Activated T-cell treated with anti-CD3 and anti-CD28 coated beads, Interleukin-2, amount 50 U/mL, for 4 hours (primary cell): Measurements from ENCODE around the gene NR6A1. TPM values are rescaled to one million over a fixed set of nuclear protein-coding genes. Genes with fewer than 3 reads are reported as not detected.
"Not testable (repeated sequence)": the region's sequence is repeated elsewhere in the genome, so short reads cannot be mapped to it uniquely, and the experiment has no call there.

Experiments used
- ATAC-seq, 2 donors: fragments of 200-7000 bp; cut with Tn5 transposase; one replicate each; pipeline ENCODE4 v1.10.0; 2021
- DNase-seq: peaks from one replicate; pipeline ENCODE4 v3.0.0-alpha.2; 2020
- H3K27me3 Mint-ChIP-seq: one replicate; pipeline ENCODE4 v1.8.0; 2021; ENCODE audit warnings: low read depth, mixed read lengths
- H3K36me3 Mint-ChIP-seq: one replicate; pipeline ENCODE4 v1.8.0; 2022; ENCODE audit warnings: mixed read lengths; ENCODE audit not compliant: insufficient read depth
- H3K4me1 Mint-ChIP-seq: one replicate; pipeline ENCODE4 v1.8.0; 2021; ENCODE audit warnings: low read depth, mixed read lengths
- H3K4me3 Mint-ChIP-seq: one replicate; pipeline ENCODE4 v1.8.0; 2021; ENCODE audit warnings: mild to moderate bottlenecking, moderate library complexity, mixed read lengths
- H3K9me3 Mint-ChIP-seq: one replicate; pipeline ENCODE4 v1.8.0; 2021; ENCODE audit warnings: mixed read lengths
- total RNA-seq, 3 donors: library from RNA; stranded (reverse); gene quantifications; one replicate each; pipeline ENCODE4 v1.2.1, GENCODE V29; 2021

Gene NR6A1
- total RNA-seq, 3 donors from 2014 or later = 2.3 to 3.5 (median 2.7) TPM

DNA sequence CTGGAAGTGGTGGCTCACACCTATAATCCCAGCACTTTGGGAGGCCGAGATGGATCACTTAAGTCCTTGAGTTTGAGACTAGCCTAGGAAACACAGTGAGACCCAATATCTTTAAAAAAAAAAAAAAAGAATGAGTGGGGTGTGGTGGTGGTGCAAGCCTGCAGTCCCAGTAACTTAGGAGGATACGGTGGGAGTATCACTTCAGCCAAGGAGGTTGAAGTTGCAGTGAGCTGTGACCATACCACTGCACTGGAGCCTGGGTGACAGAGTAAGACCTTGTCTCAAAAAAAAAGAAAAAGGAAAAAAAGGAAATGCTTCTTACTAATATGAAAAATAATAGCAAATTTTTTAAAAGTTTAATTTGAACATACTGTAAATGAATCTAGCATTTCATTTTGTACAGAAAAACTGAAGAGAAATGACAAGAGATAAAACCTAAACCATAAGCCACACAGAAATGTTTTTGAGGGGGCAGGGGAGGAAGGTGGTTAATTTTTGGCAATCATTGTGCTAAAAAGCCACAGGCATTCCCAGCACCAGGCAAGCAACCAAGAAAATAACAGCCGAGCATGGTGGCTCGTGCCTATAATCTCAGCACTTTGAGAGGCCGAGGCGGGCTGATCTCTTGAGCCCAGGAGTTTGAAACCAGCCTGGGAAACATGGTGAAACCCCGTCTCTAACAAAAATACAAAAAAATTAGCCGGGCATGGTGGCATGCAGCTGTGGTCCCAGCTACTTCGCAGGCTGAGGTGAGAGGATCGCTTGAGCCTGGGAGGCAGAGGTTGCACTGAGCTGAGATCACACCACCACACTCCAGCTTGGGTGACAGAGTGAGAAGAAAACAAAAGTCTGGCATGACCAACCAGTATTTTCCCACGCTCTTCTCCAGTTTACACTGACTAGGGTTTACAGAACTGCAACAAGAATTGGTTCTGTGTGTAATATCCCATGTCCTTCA lies 149.5 kb downstream of the NR6A1 start:
- no peak overlapping the region for H3K4me3 Mint-ChIP-seq
- no peak for ATAC-seq
- no peak for DNase-seq
- peaks cover 2% of the 10 kb centered on the region for H3K27me3 Mint-ChIP-seq
- H3K9me3 Mint-ChIP-seq = no peaks in the 10 kb centered on the region
- no peaks in the 10 kb centered on the region for H3K36me3 Mint-ChIP-seq
- H3K4me1 Mint-ChIP-seq = peaks cover 1% of the 10 kb centered on the region

DNA sequence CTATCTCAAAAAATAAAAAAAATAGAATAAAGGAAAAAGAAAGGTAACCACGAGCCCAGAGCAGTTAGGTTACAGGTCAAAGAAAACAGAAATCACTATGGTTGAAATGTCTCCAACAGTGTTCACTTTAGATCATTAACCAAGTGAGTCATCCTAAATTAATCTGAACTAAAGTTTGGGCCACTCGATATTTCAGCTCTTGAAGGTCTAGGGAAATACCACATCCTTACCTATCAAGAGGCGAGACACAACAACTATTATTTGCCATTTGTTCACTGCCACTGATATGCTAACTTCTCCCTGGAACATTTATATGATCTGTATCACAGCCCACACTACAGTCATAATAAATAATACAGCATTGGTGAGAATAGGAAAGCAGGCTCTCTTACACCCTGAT lies 152.6 kb downstream of the NR6A1 start:
- peaks cover 2% of the 10 kb centered on the region for H3K27me3 Mint-ChIP-seq
- ATAC-seq (no peak), DNase-seq (no peak)
- no peaks in the 10 kb centered on the region for H3K9me3 Mint-ChIP-seq
- H3K4me3 Mint-ChIP-seq = no peak overlapping the region
- no peaks in the 10 kb centered on the region for H3K36me3 Mint-ChIP-seq
- H3K4me1 Mint-ChIP-seq = peaks cover 1% of the 10 kb centered on the region

DNA sequence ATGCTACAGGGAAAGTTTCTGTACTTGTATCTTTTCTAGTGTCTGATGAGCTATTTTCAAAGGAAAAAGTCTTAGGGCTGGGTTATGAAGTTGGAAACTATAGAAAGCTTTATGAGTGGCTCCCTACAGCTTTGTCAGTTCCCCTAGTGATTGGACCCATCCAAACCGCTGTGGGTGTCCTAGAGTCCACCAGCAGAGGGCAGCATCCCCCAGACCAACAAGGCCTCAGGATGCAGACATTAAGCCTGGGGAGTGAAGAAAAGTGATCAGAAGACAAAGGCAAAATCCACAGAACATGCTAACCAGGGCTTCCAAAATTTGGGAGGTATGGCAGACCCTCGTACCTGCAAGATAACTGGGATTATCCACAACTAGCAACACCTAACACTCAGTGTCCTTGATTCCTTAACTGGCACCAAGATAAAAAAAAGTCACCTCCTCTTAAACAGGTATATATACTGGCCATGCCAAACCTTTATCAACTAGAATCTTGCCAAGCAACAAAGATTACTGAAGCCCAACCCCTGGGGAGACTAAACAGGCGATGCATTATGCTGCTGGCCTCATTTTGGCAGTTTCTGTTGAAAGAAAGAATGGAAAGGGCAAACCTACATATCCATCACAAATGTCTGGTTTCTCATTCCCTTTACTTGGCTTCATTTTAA lies 153.5 kb downstream of the NR6A1 start:
- Mint-ChIP-seq H3K9me3 (no peaks in the 10 kb centered on the region), H3K4me1 (peaks cover 1% of the 10 kb centered on the region), H3K36me3 (no peaks in the 10 kb centered on the region), H3K27me3 (peaks cover 2% of the 10 kb centered on the region), H3K4me3 (no peak overlapping the region)
- peak; percentile 64 for DNase-seq
- peak; percentile 61 to 85 for ATAC-seq

DNA sequence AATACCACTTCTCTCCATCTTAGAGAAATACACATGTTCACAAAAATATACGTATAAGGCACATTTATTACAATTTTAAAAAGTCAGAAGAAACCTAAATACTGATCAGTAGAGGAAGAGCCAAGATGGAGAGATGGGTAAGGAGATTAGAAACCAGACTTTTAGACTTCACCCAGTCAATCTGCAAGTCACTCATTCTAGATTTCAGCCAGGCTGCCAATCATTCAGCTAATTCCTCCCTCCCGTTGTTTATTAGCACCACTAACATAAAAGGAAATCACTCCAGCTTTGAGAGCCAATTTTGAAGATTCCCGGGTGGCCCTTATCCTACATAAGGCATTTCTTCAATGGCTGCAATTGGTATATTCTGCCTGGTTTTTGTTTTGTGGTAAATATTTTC lies 154.2 kb downstream of the NR6A1 start:
- no peak for ATAC-seq
- Mint-ChIP-seq H3K9me3 (no peaks in the 10 kb centered on the region), H3K4me3 (no peak overlapping the region), H3K36me3 (no peaks in the 10 kb centered on the region), H3K4me1 (peaks cover 1% of the 10 kb centered on the region), H3K27me3 (peaks cover 2% of the 10 kb centered on the region)
- no peak for DNase-seq

DNA sequence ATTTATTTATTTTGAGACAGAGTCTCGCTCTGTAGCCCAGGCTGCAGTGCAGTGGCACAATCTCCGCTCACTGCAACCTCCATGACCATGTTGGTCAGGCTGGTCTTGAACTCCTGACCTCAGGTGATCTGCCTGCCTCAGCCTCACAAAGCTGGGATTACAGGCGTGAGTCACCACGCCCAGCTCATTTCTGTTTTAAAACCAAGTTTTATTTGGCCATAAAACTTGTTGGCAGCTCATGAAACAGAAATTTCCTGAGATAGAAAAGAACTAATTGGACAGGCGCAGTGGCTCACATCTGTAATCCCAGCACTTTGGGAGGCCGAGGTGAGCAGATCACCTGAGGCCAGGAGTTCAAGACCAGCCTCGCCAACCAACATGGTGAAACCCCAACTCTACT lies 155.3 kb downstream of the NR6A1 start:
- ATAC-seq, H3K4me3 Mint-ChIP-seq: not testable (repeated sequence)

DNA sequence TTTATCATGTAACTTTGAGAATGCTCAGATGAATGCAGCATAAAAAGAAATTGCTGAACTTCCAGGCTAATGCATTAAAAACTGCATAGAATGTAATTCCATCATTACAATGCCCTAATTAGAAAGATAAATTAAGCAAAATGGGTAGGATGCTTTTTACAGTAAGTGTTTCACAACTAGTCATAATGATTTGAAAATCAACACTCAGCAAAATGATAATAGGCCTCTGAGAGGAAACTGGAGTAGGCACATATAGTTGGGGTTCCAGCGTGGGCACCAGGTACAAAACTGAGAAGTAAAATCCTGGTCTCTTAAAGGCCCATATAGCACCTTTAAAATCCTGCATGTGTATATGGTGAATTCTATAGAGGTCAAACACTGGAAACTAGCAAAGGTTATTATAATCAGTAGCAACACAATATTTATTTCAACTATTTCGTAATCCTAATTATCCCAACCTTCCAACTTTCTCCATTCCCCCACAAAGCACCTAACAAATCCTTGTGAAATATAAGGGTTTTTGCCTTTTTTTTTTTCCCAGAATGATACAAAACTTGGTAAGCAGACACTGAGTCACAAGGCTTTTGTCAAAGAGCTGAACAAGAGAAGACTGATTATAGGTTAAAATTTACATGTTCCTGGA lies 155.9 kb downstream of the NR6A1 start:
- DNase-seq (no peak), ATAC-seq (no peak)
- peaks cover 5% of the 10 kb centered on the region for H3K27me3 Mint-ChIP-seq
- no peaks in the 10 kb centered on the region for H3K36me3 Mint-ChIP-seq
- H3K9me3 Mint-ChIP-seq = no peaks in the 10 kb centered on the region
- H3K4me3 Mint-ChIP-seq = no peak overlapping the region
- peaks cover 1% of the 10 kb centered on the region for H3K4me1 Mint-ChIP-seq

More for the DNA sequence above, 155.3 kb downstream of the NR6A1 start:
- not testable (repeated sequence) for H3K36me3 Mint-ChIP-seq, H3K4me1 Mint-ChIP-seq, DNase-seq, H3K27me3 Mint-ChIP-seq, H3K9me3 Mint-ChIP-seq

DNA sequence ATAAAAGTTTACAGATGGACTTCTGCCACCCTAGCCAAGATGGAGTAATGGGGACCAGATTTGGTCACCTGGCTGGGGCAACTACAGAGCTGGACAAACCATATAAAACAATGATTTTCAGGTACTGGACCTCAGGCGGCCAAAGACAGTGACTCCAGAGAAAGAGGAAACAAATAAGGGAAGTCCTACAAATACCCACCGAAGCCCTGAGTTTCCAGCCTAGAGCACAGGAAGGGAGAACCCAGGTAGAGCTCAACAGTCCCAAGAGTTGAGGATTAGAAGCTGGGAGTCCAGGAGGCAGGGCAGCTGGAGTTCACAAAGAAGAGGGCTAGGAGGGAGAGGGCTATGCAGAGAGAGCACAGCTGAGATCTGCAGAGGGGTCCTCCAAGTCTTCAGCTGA lies 157.3 kb downstream of the NR6A1 start:
- H3K27me3 Mint-ChIP-seq = peaks cover 5% of the 10 kb centered on the region
- H3K4me3 Mint-ChIP-seq = no peak overlapping the region
- no peak for ATAC-seq
- no peaks in the 10 kb centered on the region for H3K36me3 Mint-ChIP-seq
- no peaks in the 10 kb centered on the region for H3K9me3 Mint-ChIP-seq
- no peak for DNase-seq
- H3K4me1 Mint-ChIP-seq = peaks cover 1% of the 10 kb centered on the region

DNA sequence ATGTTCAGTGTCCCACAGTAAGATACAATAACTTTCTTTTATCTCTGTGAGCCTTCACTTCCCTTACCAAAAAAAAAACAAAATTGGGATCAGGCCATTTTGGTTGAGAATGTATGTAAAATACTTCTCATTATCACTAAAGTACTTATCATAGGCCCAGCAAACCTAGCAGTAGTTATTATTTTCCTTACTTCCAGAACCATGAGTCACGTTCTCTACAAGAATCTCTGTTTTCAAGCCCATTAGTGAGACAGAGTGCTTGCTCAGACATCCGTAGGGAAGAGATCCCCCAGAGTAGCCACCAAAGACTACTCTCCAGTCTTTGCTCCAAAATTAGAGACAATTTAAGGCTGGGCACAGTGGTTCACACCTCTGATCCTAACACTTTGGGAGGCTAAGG lies 160.0 kb downstream of the NR6A1 start:
- Mint-ChIP-seq H3K4me1 (no peaks in the 10 kb centered on the region), H3K4me3 (no peak overlapping the region), H3K36me3 (no peaks in the 10 kb centered on the region), H3K9me3 (no peaks in the 10 kb centered on the region), H3K27me3 (peaks cover 7% of the 10 kb centered on the region)
- no peak for ATAC-seq
- DNase-seq = no peak

DNA sequence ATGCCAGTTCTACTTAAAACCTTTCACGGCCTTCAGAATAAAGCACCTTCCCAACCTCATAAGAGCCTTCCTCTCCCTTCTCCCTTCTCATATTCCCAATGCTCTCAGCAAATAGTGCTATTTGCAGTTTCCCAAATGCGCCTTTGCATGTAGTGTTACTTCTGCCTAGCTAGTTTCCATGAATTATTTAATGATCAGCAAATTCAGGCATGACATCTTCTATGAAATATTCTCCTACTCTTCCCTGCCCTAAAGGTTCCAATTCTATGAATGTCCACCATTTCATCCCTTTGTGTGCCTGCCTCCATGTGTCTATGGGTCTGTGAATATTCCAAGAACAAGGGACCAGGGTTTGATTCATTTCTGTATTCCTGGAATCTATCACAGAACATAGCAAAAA lies 165.1 kb downstream of the NR6A1 start:
- no peak overlapping the region for H3K4me3 Mint-ChIP-seq
- peaks cover 4% of the 10 kb centered on the region for H3K27me3 Mint-ChIP-seq
- H3K4me1 Mint-ChIP-seq = no peaks in the 10 kb centered on the region
- H3K9me3 Mint-ChIP-seq = no peaks in the 10 kb centered on the region
- ATAC-seq (no peak), DNase-seq (no peak)
- no peaks in the 10 kb centered on the region for H3K36me3 Mint-ChIP-seq

DNA sequence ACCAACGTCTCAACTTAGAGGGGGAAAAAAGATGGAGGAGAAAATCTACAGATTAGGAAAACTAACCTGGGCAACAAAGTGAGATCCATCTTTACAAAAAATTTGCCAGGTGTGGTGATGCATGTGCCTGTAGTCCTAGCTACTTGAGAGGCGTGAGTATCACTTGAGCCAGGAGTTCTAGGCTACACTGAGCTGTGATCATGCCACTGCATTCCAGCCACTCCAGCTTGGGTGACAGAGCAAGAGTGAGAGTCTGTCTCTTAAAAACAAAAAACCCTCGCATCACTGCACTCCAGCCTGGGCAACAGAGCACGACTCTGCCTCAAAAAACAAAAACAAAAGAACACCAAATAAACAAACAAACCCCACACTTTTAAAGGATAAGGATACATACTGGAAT lies 165.9 kb downstream of the NR6A1 start:
- Mint-ChIP-seq H3K4me1 (no peaks in the 10 kb centered on the region), H3K4me3 (no peak overlapping the region), H3K9me3 (no peaks in the 10 kb centered on the region), H3K36me3 (no peaks in the 10 kb centered on the region), H3K27me3 (peaks cover 7% of the 10 kb centered on the region)
- no peak for ATAC-seq
- no peak for DNase-seq

DNA sequence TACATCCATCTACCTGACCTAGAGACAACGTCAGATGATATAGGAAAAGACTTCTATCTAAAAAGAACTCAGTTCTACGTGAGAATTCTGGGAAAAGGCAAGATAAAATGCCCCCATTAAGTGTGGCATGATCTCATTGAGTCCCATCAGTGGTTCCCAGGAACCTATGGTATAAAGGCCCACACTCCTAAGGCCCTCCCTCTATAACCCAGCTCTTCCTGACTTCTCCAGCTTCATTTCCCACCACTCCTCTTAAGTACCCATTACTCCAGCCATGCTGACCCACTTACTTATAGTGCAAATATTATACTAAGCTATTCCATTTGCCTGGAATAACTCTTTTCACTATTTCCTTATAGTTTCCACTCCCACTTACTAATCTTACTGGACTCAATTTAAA lies 168.5 kb downstream of the NR6A1 start:
- H3K4me3 Mint-ChIP-seq = no peak overlapping the region
- ATAC-seq (no peak), DNase-seq (no peak)
- H3K9me3 Mint-ChIP-seq = no peaks in the 10 kb centered on the region
- H3K27me3 Mint-ChIP-seq = peaks cover 12% of the 10 kb centered on the region
- no peaks in the 10 kb centered on the region for H3K36me3 Mint-ChIP-seq
- H3K4me1 Mint-ChIP-seq = no peaks in the 10 kb centered on the region

DNA sequence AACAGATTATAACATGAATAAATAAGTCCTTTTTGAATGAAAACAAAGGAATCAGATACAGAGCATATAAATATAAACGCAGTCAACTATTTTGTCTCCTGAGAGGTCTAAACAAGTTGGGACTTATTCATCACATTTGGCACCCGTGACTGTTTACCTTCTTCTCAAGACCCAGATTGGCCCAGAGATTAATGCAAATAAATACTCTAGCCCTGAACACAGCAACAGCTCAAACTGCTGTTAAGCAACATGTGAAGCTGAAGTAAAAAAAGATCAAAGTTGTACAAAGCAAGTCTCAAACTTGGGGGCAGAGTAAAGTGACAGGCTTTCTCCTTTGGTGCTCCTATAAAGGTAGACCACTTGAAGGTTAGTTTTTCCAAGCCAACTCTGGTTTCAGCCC lies 168.9 kb downstream of the NR6A1 start:
- peaks cover 12% of the 10 kb centered on the region for H3K27me3 Mint-ChIP-seq
- no peaks in the 10 kb centered on the region for H3K4me1 Mint-ChIP-seq
- no peaks in the 10 kb centered on the region for H3K9me3 Mint-ChIP-seq
- no peaks in the 10 kb centered on the region for H3K36me3 Mint-ChIP-seq
- no peak for ATAC-seq
- no peak overlapping the region for H3K4me3 Mint-ChIP-seq
- DNase-seq = no peak

DNA sequence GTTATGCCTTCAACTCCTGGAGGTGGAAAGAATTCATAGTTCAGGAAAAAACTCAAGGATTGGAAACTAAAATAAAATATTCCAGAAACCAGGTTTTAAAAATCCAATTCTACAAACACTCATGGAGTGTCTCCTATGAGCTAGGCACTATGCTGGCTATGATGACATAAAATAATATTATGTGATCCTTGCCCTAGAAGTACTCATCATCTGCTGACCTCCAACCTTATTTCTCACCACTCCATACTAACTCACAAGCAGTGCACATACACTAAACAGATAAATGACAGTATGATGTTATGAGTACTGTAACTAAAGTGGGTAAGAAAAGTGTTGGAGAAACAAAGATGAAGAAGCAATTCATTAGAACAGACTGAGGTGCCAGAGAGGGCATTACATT lies 170.7 kb downstream of the NR6A1 start:
- Mint-ChIP-seq H3K9me3 (no peaks in the 10 kb centered on the region), H3K4me1 (no peaks in the 10 kb centered on the region), H3K4me3 (no peak overlapping the region), H3K27me3 (peaks cover 12% of the 10 kb centered on the region), H3K36me3 (no peaks in the 10 kb centered on the region)
- DNase-seq (no peak), ATAC-seq (no peak)

DNA sequence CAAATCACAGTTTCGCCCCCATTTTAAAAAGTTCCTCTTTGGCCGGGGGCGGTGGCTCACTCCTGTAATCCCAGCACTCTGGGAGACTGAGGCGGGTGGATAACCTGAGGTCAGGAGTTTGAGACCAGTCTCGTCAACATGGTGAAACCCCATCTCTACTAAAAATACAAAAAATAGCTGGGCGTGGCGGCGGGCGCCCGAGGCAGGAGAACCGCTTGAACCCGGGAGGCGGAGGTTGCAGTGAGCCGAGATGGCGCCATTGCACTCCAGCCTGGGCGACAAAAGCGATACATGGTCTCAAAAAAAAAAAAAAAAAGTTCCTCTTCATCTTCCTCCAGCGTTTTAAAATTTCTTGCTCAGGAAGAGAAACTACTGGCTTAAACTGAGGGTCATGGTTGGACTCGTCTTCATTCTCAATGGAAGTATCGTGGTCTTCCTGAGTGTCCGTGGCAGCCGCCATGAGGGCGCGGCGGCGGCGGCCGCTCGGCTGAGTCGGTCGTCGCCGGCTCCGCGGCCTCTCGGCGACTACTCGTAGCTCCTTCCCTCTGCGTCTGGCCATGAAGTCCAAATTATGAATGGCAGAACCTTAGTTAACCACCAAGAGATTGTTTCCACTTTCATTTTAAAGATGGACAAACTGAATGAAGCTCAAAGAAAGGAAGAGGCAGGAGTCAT lies 171.9 kb downstream of the NR6A1 start:
- H3K27me3 Mint-ChIP-seq = peaks cover 12% of the 10 kb centered on the region
- H3K9me3 Mint-ChIP-seq = no peaks in the 10 kb centered on the region
- DNase-seq (no peak), ATAC-seq (no peak)
- no peak overlapping the region for H3K4me3 Mint-ChIP-seq
- no peaks in the 10 kb centered on the region for H3K36me3 Mint-ChIP-seq
- no peaks in the 10 kb centered on the region for H3K4me1 Mint-ChIP-seq
